ENCODE measurements around the gene FTCDNL1.

DNA sequence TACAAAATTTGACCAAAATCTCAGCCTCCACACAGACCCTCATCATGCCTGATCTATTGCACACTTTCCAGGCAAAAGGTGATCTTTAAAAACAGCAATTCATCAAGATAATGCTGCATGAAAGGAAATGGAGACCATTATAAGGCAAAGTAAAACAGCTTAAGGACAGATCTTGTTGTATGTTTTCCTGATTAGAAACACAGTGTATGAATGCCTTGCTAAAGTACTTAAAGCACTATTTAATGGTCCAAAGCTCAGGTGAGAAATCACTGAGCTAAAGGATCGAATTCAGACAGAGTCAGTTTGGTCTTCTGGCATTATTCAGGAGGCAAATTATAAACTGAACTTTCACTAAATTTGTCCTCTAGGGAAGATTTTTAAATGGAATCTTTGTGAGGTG, 18.7 kb upstream of the FTCDNL1 start:
- TF ChIP-seq, protein P1, sequence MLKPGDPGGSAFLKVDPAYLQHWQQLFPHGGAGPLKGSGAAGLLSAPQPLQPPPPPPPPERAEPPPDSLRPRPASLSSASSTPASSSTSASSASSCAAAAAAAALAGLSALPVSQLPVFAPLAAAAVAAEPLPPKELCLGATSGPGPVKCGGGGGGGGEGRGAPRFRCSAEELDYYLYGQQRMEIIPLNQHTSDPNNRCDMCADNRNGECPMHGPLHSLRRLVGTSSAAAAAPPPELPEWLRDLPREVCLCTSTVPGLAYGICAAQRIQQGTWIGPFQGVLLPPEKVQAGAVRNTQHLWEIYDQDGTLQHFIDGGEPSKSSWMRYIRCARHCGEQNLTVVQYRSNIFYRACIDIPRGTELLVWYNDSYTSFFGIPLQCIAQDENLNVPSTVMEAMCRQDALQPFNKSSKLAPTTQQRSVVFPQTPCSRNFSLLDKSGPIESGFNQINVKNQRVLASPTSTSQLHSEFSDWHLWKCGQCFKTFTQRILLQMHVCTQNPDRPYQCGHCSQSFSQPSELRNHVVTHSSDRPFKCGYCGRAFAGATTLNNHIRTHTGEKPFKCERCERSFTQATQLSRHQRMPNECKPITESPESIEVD (tag by site-specific recombination; IDR thresholded peaks at IDR 0.05): no peak
- TF ChIP-seq, protein P2, sequence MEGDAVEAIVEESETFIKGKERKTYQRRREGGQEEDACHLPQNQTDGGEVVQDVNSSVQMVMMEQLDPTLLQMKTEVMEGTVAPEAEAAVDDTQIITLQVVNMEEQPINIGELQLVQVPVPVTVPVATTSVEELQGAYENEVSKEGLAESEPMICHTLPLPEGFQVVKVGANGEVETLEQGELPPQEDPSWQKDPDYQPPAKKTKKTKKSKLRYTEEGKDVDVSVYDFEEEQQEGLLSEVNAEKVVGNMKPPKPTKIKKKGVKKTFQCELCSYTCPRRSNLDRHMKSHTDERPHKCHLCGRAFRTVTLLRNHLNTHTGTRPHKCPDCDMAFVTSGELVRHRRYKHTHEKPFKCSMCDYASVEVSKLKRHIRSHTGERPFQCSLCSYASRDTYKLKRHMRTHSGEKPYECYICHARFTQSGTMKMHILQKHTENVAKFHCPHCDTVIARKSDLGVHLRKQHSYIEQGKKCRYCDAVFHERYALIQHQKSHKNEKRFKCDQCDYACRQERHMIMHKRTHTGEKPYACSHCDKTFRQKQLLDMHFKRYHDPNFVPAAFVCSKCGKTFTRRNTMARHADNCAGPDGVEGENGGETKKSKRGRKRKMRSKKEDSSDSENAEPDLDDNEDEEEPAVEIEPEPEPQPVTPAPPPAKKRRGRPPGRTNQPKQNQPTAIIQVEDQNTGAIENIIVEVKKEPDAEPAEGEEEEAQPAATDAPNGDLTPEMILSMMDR (tag by site-specific recombination; IDR thresholded peaks at IDR 0.05): no peak
- TF ChIP-seq, protein P3, sequence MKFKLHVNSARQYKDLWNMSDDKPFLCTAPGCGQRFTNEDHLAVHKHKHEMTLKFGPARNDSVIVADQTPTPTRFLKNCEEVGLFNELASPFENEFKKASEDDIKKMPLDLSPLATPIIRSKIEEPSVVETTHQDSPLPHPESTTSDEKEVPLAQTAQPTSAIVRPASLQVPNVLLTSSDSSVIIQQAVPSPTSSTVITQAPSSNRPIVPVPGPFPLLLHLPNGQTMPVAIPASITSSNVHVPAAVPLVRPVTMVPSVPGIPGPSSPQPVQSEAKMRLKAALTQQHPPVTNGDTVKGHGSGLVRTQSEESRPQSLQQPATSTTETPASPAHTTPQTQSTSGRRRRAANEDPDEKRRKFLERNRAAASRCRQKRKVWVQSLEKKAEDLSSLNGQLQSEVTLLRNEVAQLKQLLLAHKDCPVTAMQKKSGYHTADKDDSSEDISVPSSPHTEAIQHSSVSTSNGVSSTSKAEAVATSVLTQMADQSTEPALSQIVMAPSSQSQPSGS (tag by site-specific recombination; IDR thresholded peaks at IDR 0.05; ENCODE audit: low read depth): no peak
- TF ChIP-seq ZBTB17 (tag by site-specific recombination; IDR thresholded peaks at IDR 0.05) (no peak), SP7 (tag by site-specific recombination; IDR thresholded peaks at IDR 0.05) (no peak), ZNF585B (tag by site-specific recombination; IDR thresholded peaks at IDR 0.05) (no peak), ZFP3 (tag by site-specific recombination; IDR thresholded peaks at IDR 0.05; ENCODE audit: low read depth) (no peak), ZFHX2 (tag by site-specific recombination; conservative IDR thresholded peaks at IDR 0.05) (no peak), YY1 (tag by site-specific recombination; IDR thresholded peaks at IDR 0.05) (no peak), ZNF274 (IDR thresholded peaks at IDR 0.05; ENCODE audit: low read length) (no peak), ZNF274 (tag by site-specific recombination; IDR thresholded peaks at IDR 0.05; ENCODE audit: borderline replicate concordance) (no peak), REPIN1 (tag by site-specific recombination; IDR thresholded peaks at IDR 0.05; ENCODE audit: low read depth) (no peak)
- TF ChIP-seq, protein P4, sequence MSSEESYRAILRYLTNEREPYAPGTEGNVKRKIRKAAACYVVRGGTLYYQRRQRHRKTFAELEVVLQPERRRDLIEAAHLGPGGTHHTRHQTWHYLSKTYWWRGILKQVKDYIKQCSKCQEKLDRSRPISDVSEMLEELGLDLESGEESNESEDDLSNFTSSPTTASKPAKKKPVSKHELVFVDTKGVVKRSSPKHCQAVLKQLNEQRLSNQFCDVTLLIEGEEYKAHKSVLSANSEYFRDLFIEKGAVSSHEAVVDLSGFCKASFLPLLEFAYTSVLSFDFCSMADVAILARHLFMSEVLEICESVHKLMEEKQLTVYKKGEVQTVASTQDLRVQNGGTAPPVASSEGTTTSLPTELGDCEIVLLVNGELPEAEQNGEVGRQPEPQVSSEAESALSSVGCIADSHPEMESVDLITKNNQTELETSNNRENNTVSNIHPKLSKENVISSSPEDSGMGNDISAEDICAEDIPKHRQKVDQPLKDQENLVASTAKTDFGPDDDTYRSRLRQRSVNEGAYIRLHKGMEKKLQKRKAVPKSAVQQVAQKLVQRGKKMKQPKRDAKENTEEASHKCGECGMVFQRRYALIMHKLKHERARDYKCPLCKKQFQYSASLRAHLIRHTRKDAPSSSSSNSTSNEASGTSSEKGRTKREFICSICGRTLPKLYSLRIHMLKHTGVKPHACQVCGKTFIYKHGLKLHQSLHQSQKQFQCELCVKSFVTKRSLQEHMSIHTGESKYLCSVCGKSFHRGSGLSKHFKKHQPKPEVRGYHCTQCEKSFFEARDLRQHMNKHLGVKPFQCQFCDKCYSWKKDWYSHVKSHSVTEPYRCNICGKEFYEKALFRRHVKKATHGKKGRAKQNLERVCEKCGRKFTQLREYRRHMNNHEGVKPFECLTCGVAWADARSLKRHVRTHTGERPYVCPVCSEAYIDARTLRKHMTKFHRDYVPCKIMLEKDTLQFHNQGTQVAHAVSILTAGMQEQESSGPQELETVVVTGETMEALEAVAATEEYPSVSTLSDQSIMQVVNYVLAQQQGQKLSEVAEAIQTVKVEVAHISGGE (tag by site-specific recombination; conservative IDR thresholded peaks at IDR 0.05; ENCODE audit: low read depth): no peak
- TF ChIP-seq, protein P5, sequence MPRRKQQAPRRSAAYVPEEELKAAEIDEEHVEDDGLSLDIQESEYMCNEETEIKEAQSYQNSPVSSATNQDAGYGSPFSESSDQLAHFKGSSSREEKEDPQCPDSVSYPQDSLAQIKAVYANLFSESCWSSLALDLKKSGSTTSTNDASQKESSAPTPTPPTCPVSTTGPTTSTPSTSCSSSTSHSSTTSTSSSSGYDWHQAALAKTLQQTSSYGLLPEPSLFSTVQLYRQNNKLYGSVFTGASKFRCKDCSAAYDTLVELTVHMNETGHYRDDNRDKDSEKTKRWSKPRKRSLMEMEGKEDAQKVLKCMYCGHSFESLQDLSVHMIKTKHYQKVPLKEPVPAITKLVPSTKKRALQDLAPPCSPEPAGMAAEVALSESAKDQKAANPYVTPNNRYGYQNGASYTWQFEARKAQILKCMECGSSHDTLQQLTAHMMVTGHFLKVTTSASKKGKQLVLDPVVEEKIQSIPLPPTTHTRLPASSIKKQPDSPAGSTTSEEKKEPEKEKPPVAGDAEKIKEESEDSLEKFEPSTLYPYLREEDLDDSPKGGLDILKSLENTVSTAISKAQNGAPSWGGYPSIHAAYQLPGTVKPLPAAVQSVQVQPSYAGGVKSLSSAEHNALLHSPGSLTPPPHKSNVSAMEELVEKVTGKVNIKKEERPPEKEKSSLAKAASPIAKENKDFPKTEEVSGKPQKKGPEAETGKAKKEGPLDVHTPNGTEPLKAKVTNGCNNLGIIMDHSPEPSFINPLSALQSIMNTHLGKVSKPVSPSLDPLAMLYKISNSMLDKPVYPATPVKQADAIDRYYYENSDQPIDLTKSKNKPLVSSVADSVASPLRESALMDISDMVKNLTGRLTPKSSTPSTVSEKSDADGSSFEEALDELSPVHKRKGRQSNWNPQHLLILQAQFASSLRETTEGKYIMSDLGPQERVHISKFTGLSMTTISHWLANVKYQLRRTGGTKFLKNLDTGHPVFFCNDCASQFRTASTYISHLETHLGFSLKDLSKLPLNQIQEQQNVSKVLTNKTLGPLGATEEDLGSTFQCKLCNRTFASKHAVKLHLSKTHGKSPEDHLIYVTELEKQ (tag by site-specific recombination; IDR thresholded peaks at IDR 0.05; ENCODE audit: borderline replicate concordance): no peak

Data from HEK293 (cell line).